Heart left ventricle (tissue), 13 donors: ENCODE measurements around the gene ATP7B.

Experiments
- CTCF ChIP-seq, 12 donors: fragments of 200-600 bp; sonication (generic) in 4 of 12; IDR thresholded peaks; one replicate each; pipeline versions ENCODE4 v1.5.0 to v1.8.0; 2018 to 2022; ENCODE audit warnings: antibody characterized with exemption in 12 of 12, mild to moderate bottlenecking in 5 of 12
- POLR2A ChIP-seq, 2 donors: fragments of 450-650 bp; IDR thresholded peaks; one replicate each; pipeline ENCODE4 v1.6.1; 2017; ENCODE audit warnings: antibody characterized with exemption in 2 of 2, mild to moderate bottlenecking in 2 of 2, moderate library complexity in 2 of 2
- donor health status: ischemic (EF 13 %, LVEDD 7.1; RV severe dilation, severe dysfunction).
- donor health status: DM: no; HTN: yes; CAD: no.
- donor health status: DM: no; HTN: no; CAD: no.
- donor health status: ischemic (EF 25% LVEDD 6.9; RV normal size, moderate dysfunction).
- donor health status: ischemic (EF 25% LVEDD 5.7; RV mildly dilated, moderate dysfunction).
- donor health status: ischemic (EF 35%, LVEDD 5.7; RV mildly dilated, moderate dysfunction).
- donor health status: nonischemic (EF 11% LVEDD 7.7; RV severe dilation, severe dysfunction).
- donor health status: DM: yes; HTN: yes; CAD: no.
- donor health status: PGD.
- donor health status: ischemic (EF 29% LVEDD 5.4; RV normal size, mild dysfunction).
- donor health status: nonischemic (EF 23%, LVEDD 6.1; RV moderate dilation, normal function).

GRCh38 chr13:52011632-52012511 lies 622 bp upstream of the ATP7B start, which contains the start of gene ALG11:
- peak in 2 of 12 donors; percentile 5 to 16 for TF ChIP-seq CTCF (IDR thresholded peaks at IDR 0.05)
- peak in 1 of 2 donors; percentile 30 for TF ChIP-seq POLR2A (IDR thresholded peaks at IDR 0.05)
